ENCODE results near the gene PRKAR1B. TPM values are rescaled to one million over a fixed set of nuclear protein-coding genes. Genes with fewer than 3 reads are reported as not detected.
"Not testable (repeated sequence)": the region's sequence is repeated elsewhere in the genome, so short reads cannot be mapped to it uniquely, and the experiment has no call there.

Gene PRKAR1B
- total RNA-seq, 2 donors from 2014 or later: 15.6 to 18.4 TPM

DNA sequence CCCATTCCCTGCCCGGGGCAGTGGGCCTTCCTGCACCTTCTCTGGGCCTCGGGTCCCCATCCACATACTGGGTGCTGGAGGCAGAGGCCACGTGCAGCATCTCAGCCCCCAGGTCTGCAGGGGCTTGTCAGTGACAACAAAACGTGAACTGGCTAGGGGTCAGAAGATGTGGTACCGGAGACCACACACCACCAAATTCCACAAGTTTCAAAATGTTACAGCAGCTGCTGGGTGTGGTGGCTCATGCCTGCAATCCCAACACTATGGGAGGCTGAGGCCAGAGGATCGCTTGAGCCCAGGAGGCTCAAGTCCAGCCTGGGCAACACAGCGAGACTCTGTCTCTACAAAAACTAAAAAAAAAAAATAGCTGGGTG lies 62.7 kb downstream of the PRKAR1B start:
- ATAC-seq (ENCODE audit: insufficient number of reproducible peaks, low FRiP score, low read depth): no peak
- TF ChIP-seq, protein P1, sequence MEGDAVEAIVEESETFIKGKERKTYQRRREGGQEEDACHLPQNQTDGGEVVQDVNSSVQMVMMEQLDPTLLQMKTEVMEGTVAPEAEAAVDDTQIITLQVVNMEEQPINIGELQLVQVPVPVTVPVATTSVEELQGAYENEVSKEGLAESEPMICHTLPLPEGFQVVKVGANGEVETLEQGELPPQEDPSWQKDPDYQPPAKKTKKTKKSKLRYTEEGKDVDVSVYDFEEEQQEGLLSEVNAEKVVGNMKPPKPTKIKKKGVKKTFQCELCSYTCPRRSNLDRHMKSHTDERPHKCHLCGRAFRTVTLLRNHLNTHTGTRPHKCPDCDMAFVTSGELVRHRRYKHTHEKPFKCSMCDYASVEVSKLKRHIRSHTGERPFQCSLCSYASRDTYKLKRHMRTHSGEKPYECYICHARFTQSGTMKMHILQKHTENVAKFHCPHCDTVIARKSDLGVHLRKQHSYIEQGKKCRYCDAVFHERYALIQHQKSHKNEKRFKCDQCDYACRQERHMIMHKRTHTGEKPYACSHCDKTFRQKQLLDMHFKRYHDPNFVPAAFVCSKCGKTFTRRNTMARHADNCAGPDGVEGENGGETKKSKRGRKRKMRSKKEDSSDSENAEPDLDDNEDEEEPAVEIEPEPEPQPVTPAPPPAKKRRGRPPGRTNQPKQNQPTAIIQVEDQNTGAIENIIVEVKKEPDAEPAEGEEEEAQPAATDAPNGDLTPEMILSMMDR (IDR thresholded peaks at IDR 0.05): peak; percentile 0
- Histone ChIP-seq H3K9me3 (no peaks in the 10 kb centered on the region), H3K36me3 (no peaks in the 10 kb centered on the region), H3K4me3 (no peak overlapping the region), H3K4me1 (ENCODE audit: control insufficient read depth in 1 of 2, low read depth in 2 of 2) (peaks cover 5 to 47% of the 10 kb centered on the region in 2 donors), H3K27me3 (replicated peaks; ENCODE audit: insufficient read depth) (no peaks in the 10 kb centered on the region), H3K27ac (peak overlapping the region; percentile 3 to 62)
- DNase-seq (ENCODE audit: low spot score): no peak

DNA sequence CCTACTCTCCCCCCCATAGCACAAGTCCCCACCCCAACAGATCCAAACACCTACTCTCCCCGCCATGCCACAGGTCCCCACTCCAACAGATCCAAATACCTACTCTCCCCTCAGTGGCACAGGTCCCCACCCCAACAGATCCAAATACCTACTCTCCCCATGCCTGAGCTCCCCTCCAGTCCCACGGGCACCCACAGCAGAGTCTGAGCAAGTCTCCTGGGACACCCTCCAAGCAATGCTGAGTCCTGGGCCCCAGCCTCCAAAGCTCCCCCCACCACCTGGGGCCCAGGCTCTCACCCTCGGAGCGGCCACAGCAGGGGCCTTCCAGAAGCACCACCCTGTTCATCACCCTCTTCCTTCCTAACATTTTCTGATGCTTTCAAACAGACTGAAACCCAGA lies 64.5 kb downstream of the PRKAR1B start:
- peaks cover 5 to 36% of the 10 kb centered on the region in 2 donors for H3K4me1 ChIP-seq (ENCODE audit: control insufficient read depth in 1 of 2, low read depth in 2 of 2)
- no peaks in the 10 kb centered on the region for H3K36me3 ChIP-seq
- H3K27me3 ChIP-seq (replicated peaks; ENCODE audit: insufficient read depth): no peaks in the 10 kb centered on the region
- TF ChIP-seq, protein P1 (IDR thresholded peaks at IDR 0.05): no peak
- H3K27ac ChIP-seq: no peak overlapping the region
- no peaks in the 10 kb centered on the region for H3K9me3 ChIP-seq
- no peak overlapping the region for H3K4me3 ChIP-seq
- ATAC-seq (ENCODE audit: insufficient number of reproducible peaks, low FRiP score, low read depth) (no peak), DNase-seq (ENCODE audit: low spot score) (no peak)

DNA sequence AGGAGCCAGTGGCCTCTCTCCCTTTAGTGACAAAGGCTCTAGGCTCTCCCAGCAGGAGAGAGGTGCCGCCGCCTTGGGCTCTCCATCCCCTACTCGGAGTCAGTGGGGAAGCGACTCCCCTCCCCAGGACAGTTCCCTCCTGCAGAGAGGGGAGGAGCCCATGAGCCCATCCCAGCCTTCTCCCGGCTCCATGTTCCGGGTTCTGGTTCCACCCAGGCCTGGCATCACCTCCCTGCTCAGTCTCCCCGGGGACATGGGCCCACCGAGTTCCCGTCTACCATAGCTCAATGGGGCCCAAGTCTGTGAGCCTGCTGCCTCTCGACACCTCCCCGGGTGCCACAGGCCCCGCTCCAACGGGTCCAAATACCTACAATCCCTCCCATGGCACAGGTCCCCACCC lies 67.1 kb downstream of the PRKAR1B start:
- no peak overlapping the region for H3K27ac ChIP-seq
- no peaks in the 10 kb centered on the region for H3K27me3 ChIP-seq (replicated peaks; ENCODE audit: insufficient read depth)
- peaks cover 1 to 20% of the 10 kb centered on the region in 2 donors for H3K4me1 ChIP-seq (ENCODE audit: control insufficient read depth in 1 of 2, low read depth in 2 of 2)
- no peak overlapping the region for H3K4me3 ChIP-seq
- no peaks in the 10 kb centered on the region for H3K36me3 ChIP-seq
- ATAC-seq (ENCODE audit: insufficient number of reproducible peaks, low FRiP score, low read depth) (no peak), DNase-seq (ENCODE audit: low spot score) (no peak)
- H3K9me3 ChIP-seq: no peaks in the 10 kb centered on the region
- TF ChIP-seq, protein P1 (IDR thresholded peaks at IDR 0.05): no peak

DNA sequence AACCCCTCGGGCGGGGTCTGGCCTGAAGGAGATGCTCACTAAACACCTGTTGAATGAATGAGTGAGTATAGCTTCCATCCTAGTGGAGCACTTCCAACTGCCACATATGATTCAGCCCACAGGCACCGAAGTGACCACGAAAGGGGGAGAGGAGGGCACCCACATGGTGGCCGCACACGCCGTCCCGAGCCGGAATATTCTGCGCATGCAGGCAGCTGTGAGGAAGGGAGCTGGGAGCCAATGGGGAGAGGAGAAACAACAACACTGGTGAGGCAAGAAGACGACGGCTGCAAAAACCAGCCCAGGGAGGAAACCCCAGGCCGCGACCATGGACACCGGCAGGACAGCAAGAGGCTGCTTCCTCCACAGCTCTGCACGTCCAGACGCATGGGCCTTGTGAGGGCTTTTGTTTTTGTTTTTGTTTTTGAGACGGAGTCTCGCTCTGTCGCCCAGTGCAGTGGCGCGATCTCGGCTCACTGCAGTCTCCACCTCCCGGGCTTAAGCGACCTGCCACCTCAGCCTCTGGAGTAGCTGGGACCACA lies 67.7 kb downstream of the PRKAR1B start:
- H3K27ac ChIP-seq: no peak overlapping the region
- DNase-seq (ENCODE audit: low spot score) (no peak), ATAC-seq (ENCODE audit: insufficient number of reproducible peaks, low FRiP score, low read depth) (no peak)
- H3K4me3 ChIP-seq: no peak overlapping the region
- no peaks in the 10 kb centered on the region for H3K9me3 ChIP-seq
- H3K4me1 ChIP-seq (ENCODE audit: control insufficient read depth in 1 of 2, low read depth in 2 of 2): peaks cover 0 to 14% of the 10 kb centered on the region in 2 donors
- TF ChIP-seq, protein P1 (IDR thresholded peaks at IDR 0.05): no peak
- no peaks in the 10 kb centered on the region for H3K27me3 ChIP-seq (replicated peaks; ENCODE audit: insufficient read depth)
- no peaks in the 10 kb centered on the region for H3K36me3 ChIP-seq

DNA sequence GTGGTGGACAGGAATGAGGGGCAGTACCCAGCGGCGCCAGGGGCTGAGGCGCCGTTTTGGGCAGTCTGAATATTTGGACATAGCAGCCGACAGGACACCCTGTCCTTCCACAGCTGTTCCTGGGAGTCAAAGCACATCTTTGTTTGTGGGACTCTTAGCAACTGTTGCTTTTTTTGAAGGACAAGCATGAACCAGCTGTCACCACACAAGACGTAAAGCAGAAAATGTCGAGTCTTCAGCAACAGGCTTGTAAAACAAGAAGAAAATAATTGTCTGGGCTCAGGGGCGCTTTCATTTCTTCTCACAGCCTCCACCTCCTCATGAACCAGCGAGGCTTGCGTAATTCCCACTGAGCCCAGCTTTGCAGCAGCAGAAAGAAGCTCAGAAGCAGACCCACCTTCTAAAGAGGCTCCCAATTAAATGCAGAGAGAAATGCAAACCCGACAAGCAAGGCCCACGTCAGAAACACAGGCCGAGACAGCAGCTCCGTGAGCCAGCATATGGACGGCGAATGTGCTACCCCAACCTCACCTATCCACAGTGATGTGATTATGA lies 69.4 kb downstream of the PRKAR1B start:
- H3K27ac ChIP-seq: no peak overlapping the region
- no peaks in the 10 kb centered on the region for H3K36me3 ChIP-seq
- ATAC-seq (ENCODE audit: insufficient number of reproducible peaks, low FRiP score, low read depth): no peak
- H3K4me3 ChIP-seq: no peak overlapping the region
- no peaks in the 10 kb centered on the region for H3K4me1 ChIP-seq (ENCODE audit: control insufficient read depth in 1 of 2, low read depth in 2 of 2)
- no peaks in the 10 kb centered on the region for H3K9me3 ChIP-seq
- TF ChIP-seq, protein P1 (IDR thresholded peaks at IDR 0.05): no peak
- no peaks in the 10 kb centered on the region for H3K27me3 ChIP-seq (replicated peaks; ENCODE audit: insufficient read depth)
- no peak for DNase-seq (ENCODE audit: low spot score)

DNA sequence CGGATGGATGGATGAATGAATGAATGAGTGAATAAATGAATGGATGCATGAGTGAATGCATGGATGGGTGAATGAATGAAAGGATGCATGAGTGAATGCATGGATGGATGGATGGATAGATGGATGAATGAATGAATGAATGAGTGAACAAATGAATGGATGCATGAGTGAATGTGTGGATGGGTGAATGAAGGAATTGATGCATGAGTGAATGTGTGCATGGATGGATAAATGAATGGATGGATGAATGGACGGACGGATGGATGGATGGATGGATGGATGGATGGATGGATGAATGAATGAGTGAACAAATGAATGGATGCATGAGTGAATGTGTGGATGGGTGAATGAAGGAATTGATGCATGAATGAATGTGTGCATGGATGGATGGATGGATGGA lies 70.1 kb downstream of the PRKAR1B start:
- not testable (repeated sequence) for H3K27me3 ChIP-seq (replicated peaks; ENCODE audit: insufficient read depth); ATAC-seq (ENCODE audit: insufficient number of reproducible peaks, low FRiP score, low read depth); H3K36me3 ChIP-seq; H3K4me3 ChIP-seq; H3K4me1 ChIP-seq (ENCODE audit: control insufficient read depth in 1 of 2, low read depth in 2 of 2); H3K27ac ChIP-seq; DNase-seq (ENCODE audit: low spot score); H3K9me3 ChIP-seq

Measured in thoracic aorta (tissue), 2 donors.